Motor neuron (in vitro differentiated cells): ENCODE measurements around the gene FAF1. TPM values are rescaled to one million over a fixed set of nuclear protein-coding genes. Genes with fewer than 3 reads are reported as not detected.

Source experiments
- ATAC-seq, 8 experiments: fragments of 200-7000 bp; cut with Tn5 transposase; replicated peaks in 6 of 8; 2 replicates each; pipeline ENCODE4 v1.8.0; 2021; ENCODE audit warnings: mild to moderate bottlenecking in 8 of 8, moderate library complexity in 8 of 8
- H3K27ac ChIP-seq, 2 donors: fragments of 250-450 bp; sonication (Bioruptor Pico); 2 replicates each; pipeline ENCODE4 v1.9.0; 2021; ENCODE audit warnings: antibody characterized with exemption in 2 of 2, mild to moderate bottlenecking in 2 of 2, moderate library complexity in 1 of 2
- H3K4me1 ChIP-seq, 2 donors: fragments of 250-450 bp; sonication (Bioruptor Pico); replicated peaks in 1 of 2; 2 replicates each; pipeline ENCODE4 v1.6.1; 2021; ENCODE audit warnings: antibody characterized with exemption in 2 of 2, mild to moderate bottlenecking in 2 of 2, moderate library complexity in 1 of 2
- H3K4me3 ChIP-seq, 5 donors: fragments of 250-450 bp; sonication (Bioruptor Pico); 2 replicates each; pipeline ENCODE4 v1.9.0; 2021; ENCODE audit warnings: antibody characterized with exemption in 5 of 5, mild to moderate bottlenecking in 5 of 5, moderate library complexity in 4 of 5
- WGBS, 10 experiments: fragments of 450-650 bp; shearing (Covaris generic); methylation state at CpG; one replicate each; pipeline ENCODE4 v1.0.0; 2022; 5-methylcytosine and 5-hydroxymethylcytosine counted together
- in situ Hi-C, 9 experiments: fragments of 400-800 bp; cut with MboI; loops; one replicate each; pipeline ENCODE4 v1.15.0; 2021; ENCODE audit warnings: low sequenced_read_pairs in 9 of 9, low pct_unique_long_range_greater_than_20kb in 2 of 9; ENCODE audit not compliant: unreplicated experiment in 9 of 9
- total RNA-seq, 8 experiments: library from RNA; unstranded; fragments of 300-600 nt; gene quantifications; 2 replicates each; pipeline versions ENCODE4 v1.2.3 to v1.2.4, GENCODE V29; 2022

Gene FAF1
- total RNA-seq, 8 experiments from 2014 or later = 26.3 to 79.4 (median 52.0) TPM

DNA sequence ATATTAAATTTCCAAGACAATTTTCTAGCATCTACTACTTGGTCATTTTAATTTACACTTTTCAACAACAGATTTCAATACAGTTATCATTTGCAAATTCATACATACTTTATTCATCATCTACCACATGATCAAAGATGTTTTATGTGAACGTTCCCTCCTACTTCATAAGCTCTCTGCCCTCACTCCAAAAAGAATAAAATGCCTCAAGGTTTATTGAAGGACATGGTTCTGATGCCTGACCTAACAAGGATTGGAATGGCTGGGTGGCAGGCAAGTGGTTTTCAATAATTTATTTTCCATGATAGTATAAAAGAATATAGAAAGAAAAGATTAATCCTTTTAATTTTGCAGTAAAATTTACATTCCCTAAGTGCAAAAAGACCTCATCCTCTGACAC, 15.4 kb upstream of the FAF1 start:
- in situ Hi-C loops = no loop called here
- peaks cover 11 to 18% of the 10 kb centered on the region in 2 donors for H3K4me1 ChIP-seq
- WGBS, 10 experiments = 0 to 88% (median 23%) methylated on average over 1 of the region's 1 CpG
- no peak overlapping the region for H3K4me3 ChIP-seq
- H3K27ac ChIP-seq = no peak overlapping the region
- no peak for ATAC-seq

DNA sequence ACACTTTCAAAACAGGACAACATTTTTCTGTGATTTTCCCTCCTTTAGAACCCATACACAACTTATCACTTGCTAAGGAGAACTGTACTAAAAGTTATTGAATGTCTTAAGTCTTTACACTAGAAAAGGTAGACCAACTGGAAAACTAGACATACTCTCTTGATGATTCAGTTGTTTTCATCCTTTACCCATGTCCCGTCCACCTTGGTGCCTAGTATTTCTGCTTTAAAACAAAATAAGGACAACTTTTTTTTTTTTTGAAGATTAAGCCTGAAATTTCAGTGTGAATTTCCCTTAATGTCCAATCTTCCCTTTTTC, 14.5 kb upstream of the FAF1 start:
- in situ Hi-C loops = loop anchor here in 1 of 9 experiments (25.0 kb wide), 1 partner anchor 213 kb away; no protein-coding TSS in a partner anchor
- no peak overlapping the region for H3K27ac ChIP-seq
- no peak overlapping the region for H3K4me3 ChIP-seq
- ATAC-seq = no peak
- H3K4me1 ChIP-seq = peaks cover 11 to 18% of the 10 kb centered on the region in 2 donors
- WGBS, 10 experiments = 82 to 100% (median 92%) methylated on average over 1 of the region's 1 CpG; no CpG with 5 or more reads in 2 of the 10 experiments

DNA sequence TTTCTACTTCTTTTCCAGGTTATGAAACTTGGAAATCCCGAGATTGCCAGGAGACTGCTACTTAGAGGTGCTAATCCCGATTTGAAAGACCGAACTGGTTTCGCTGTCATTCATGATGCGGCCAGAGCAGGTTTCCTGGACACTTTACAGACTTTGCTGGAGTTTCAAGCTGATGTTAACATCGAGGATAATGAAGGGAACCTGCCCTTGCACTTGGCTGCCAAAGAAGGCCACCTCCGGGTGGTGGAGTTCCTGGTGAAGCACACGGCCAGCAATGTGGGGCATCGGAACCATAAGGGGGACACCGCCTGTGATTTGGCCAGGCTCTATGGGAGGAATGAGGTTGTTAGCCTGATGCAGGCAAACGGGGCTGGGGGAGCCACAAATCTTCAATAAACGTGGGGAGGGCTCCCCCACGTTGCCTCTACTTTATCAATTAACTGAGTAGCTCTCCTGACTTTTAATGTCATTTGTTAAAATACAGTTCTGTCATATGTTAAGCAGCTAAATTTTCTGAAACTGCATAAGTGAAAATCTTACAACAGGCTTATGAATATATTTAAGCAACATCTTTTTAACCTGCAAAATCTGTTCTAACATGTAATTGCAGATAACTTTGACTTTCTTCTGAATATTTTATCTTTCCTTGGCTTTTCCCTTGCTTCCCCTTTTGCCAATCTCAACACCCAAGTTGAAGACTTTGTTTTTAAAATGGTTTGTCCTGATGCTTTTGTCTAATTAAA, 14.0 kb upstream of the FAF1 start:
- H3K4me1 ChIP-seq = peaks cover 11 to 18% of the 10 kb centered on the region in 2 donors
- in situ Hi-C loops = loop anchor here in 1 of 9 experiments (25.0 kb wide), 1 partner anchor 213 kb away; no protein-coding TSS in a partner anchor
- no peak overlapping the region for H3K27ac ChIP-seq
- H3K4me3 ChIP-seq = no peak overlapping the region
- no peak for ATAC-seq
- WGBS, 10 experiments = 36 to 93% (median 50%) methylated on average over 2 to 13 of the region's 13 CpGs; no CpG with 5 or more reads in 2 of the 10 experiments

DNA sequence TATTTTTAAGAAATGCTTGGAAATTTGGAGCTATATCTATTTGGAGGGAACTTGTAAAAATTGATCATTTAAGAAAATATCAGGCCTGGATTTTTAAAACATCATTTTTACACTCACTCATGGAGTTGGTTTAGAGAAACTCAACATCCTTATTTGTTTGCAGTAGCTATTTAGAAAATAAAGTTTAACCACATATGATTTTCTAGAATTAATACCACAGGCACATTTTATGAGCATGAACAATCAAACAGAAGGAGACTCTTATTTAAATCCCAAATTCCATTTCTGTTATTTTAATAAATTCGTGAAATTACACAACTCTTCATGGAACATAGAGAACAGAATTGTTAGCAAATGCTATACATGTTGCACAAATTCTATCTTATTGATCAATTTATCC, 13.2 kb upstream of the FAF1 start:
- ATAC-seq = no peak

DNA sequence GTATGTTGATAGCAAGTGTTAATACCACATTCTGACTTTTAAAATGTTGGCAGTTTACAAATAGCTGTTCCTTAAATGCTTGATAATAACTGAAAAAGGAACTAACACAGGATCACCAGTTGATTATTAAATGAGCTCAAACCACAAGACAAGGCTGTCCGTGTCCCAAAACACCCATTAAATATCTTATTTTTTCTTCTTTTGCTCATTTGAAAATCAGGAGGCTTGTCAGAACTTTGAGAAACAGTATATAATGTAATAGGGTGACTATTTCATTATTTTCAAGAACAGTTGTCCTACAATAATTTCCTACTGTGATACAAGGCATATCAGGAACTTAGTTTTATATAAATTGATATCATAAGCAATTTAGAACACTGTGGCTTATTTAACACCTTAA, 12.7 kb upstream of the FAF1 start:
- Histone ChIP-seq H3K27ac (no peak overlapping the region), H3K4me3 (no peak overlapping the region), H3K4me1 (peaks cover 7 to 13% of the 10 kb centered on the region in 2 donors)
- no peak for ATAC-seq
- WGBS, 10 experiments = 11 to 100% (median 80%) methylated on average over 1 of the region's 1 CpG; no CpG with 5 or more reads in 1 of the 10 experiments
- in situ Hi-C loops = loop anchor here in 1 of 9 experiments (25.0 kb wide), 1 partner anchor 215 kb away; no protein-coding TSS in a partner anchor

More for the DNA sequence above, 13.2 kb upstream of the FAF1 start:
- in situ Hi-C loops = loop anchor here in 1 of 9 experiments (25.0 kb wide), 1 partner anchor 214 kb away; no protein-coding TSS in a partner anchor
- Histone ChIP-seq H3K27ac (no peak overlapping the region), H3K4me1 (peaks cover 10 to 15% of the 10 kb centered on the region in 2 donors), H3K4me3 (no peak overlapping the region)
- WGBS, 10 experiments = 30 to 100% (median 69%) methylated on average over 1 of the region's 1 CpG

DNA sequence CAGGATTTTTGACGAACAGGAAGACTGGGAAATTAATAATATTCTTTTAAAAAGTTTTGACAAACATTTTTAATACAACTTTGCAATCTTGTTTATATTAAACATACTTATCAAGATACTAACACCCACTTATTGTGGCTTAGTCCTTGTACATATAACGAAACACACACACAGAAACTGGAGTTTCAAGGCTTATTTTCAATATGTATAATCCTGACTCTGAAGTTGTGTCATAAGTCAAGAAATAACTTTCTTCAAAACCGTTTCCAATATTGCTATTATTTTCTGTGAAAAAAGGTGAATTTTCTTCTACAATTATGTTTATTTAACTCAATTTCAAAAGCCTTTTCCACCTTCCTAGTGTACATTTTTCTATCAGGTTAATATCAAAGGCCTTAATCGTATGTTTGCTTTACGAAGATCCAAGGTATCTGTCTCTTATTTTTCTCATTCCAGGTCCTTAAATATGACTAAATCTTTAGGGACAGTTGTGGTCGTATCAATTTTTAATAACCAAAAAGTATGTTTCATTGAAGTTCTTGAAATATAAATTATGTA, 11.8 kb upstream of the FAF1 start:
- 32 to 76% (median 61%) methylated on average over 5 to 6 of the region's 6 CpGs for WGBS, 10 experiments
- Histone ChIP-seq H3K4me1 (peaks cover 1 to 7% of the 10 kb centered on the region in 2 donors), H3K27ac (no peak overlapping the region), H3K4me3 (no peak overlapping the region)
- ATAC-seq = no peak
- in situ Hi-C loops = loop anchor here in 1 of 9 experiments (25.0 kb wide), 1 partner anchor 215 kb away; no protein-coding TSS in a partner anchor

DNA sequence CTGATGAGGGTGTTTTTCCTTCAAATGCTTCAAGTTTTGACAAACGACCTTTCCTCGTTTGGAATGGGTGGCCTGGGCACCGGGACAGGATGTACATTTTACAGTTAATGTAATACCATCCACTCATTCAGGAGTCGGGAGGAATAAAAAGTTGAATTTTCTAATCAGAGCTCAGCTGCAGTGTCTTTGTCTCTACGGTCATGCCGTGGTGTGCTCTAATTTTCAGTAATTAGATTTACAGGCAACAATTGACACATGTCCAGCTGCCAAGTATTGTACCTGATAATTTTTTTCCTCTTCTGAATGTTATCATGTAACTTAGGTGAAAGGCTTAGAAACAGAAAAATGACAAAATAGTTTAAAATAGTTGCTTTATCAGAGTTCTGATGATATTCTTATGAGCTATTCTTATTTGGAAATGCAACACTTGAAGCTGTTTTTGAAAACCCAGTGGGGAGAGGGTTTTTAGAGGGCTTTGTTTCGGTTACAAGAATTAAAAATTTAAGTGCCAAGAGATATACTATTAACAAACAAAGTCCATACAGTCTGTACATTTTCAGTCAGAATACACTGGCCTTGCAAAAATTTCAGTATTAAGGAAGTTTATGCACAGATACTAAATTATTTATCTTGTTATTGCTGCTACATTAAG, 11.0 kb upstream of the FAF1 start:
- no peak for ATAC-seq
- 3 to 39% (median 12%) methylated on average over 4 to 7 of the region's 7 CpGs; no CpG with 5 or more reads in 1 of the 10 experiments for WGBS, 10 experiments
- peak overlapping the region in 4 of 5 donors; percentile 45 to 74 (median 57) for H3K4me3 ChIP-seq
- H3K4me1 ChIP-seq = peaks cover 0 to 4% of the 10 kb centered on the region in 2 donors
- H3K27ac ChIP-seq = no peak overlapping the region
- in situ Hi-C loops = loop anchor here in 1 of 9 experiments (25.0 kb wide), 1 partner anchor 216 kb away; no protein-coding TSS in a partner anchor

DNA sequence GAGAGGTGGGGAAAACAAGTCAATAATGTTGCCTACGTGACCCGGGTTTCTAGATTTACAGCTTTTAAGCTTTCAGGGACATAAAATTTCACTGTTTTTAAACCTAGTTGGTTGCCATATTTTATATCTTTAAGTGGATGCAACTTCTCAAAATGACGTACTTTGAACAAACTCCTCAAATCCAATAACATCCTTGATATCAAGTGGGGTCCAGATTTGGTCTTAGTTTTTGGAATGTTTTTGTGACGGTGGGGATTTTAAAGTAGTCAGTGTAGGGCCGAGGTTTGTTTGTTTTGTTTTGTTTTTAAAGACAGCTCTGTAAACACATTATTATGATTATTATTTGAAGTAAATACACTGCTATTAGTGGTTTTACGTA, 10.4 kb upstream of the FAF1 start:
- in situ Hi-C loops = loop anchor here in 1 of 9 experiments (25.0 kb wide), 1 partner anchor 217 kb away; no protein-coding TSS in a partner anchor
- no peak for ATAC-seq
- 0 to 14% (median 5%) methylated on average over 1 to 6 of the region's 6 CpGs for WGBS, 10 experiments
- Histone ChIP-seq H3K27ac (no peak overlapping the region), H3K4me1 (peaks cover 0 to 4% of the 10 kb centered on the region in 2 donors), H3K4me3 (peak overlapping the region; percentile 45 to 74 (median 55))

DNA sequence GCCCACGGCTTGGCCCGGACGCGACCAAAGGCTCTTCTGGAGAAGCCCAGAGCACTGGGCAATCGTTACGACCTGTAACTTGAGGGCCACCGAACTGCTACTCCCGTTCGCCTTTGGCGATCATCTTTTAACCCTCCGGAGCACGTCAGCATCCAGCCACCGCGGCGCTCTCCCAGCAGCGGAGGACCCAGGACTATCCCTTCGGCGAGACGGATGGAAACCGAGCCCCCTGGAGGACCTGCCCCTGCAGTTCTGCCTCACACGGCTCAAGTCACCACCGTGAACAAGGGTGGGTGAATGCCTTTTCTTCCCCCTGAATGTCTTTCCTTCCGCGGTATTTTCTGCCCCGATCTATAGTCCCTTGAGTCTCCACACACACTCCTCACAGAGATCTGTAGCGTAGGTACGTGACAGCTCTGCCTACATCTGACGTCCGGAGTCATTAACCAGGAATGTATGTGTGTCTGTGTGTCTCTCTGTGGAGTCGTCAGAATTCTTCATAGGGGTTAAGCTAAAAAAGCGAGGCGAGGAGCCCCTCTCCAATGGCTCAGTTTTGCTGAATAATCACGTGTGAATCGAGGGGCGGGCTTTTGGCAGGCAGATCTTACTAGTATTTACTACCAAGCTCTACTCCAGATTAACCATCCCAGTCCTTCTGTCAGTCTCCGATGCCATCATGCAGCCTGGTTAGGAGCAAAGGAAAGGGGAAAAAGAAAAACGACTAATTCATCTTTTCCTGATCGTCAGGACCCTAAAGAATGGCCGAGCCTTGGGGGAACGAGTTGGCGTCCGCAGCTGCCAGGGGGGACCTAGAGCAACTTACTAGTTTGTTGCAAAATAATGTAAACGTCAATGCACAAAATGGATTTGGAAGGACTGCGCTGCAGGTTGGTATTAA, 9.8 kb upstream of the FAF1 start, which contains the start of gene CDKN2C:
CDKN2C (plus strand) TSS at position 635 of the 898 bp plus-strand sequence; CDS start at position 759, 124 bp downstream.
- 0 to 20% (median 1%) methylated on average over 1 to 25 of the region's 44 CpGs; no CpG with 5 or more reads in 2 of the 10 experiments for WGBS, 10 experiments

DNA sequence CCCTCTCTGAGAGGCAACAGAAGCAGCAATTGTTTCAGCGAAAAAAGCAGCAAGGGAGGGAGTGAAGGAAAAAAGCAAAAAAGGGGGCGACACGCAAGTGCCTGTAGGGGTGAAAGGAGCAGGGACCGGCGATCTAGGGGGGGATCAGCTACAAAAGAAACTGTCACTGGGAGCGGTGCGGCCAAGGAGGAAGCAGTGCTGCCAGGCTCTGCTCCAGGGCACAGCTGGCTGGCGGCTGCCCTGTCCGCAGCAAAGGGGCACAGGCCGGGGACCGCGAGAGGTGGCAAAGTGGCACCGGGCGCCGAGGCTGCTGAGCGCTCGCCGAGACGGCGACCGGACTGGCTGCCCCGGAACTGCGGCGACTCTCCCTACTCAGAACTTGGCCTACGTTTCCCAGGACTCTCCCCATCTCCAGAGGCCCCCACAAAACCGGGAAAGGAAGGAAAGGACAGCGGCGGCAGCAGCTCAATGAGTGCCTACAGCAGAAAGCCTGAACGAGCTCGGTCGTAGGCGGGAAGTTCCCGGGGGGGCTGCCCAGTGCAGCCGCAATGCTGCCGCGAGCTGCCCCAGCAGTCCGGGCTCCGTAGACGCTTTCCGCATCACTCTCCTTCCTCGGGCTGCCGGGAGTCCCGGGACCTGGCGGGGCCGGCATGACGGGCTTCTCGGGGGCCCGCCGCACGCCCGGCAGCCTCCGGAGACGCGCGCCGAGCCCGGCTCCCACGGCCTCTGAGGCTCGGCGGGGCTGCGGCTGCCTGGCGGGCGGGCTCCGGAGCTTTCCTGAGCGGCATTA, 8.9 kb upstream of the FAF1 start:
- in situ Hi-C loops = loop anchor here in 1 of 9 experiments (25.0 kb wide), 1 partner anchor 218 kb away; no protein-coding TSS in a partner anchor
- WGBS, 10 experiments = 0 to 2% (median 0%) methylated on average over 2 to 47 of the region's 65 CpGs; no CpG with 5 or more reads in 1 of the 10 experiments
- Histone ChIP-seq H3K4me3 (peak overlapping the region; percentile 45 to 74 (median 55)), H3K4me1 (peaks cover 0 to 4% of the 10 kb centered on the region in 2 donors), H3K27ac (no peak overlapping the region)
- ATAC-seq = peak; percentile 9 to 34 (median 27)

More for the DNA sequence above, 9.8 kb upstream of the FAF1 start, which contains the start of gene CDKN2C:
- Histone ChIP-seq H3K27ac (no peak within 1 kb of the TSS), H3K4me1 (peaks cover 0 to 4% of the 10 kb centered on the region in 2 donors), H3K4me3 (peak within 1 kb of the TSS; percentile 45 to 74 (median 55))
- peak; percentile 24 to 58 (median 52) for ATAC-seq
- in situ Hi-C loops = loop anchor here in 1 of 9 experiments (25.0 kb wide), 1 partner anchor 217 kb away; no protein-coding TSS in a partner anchor

DNA sequence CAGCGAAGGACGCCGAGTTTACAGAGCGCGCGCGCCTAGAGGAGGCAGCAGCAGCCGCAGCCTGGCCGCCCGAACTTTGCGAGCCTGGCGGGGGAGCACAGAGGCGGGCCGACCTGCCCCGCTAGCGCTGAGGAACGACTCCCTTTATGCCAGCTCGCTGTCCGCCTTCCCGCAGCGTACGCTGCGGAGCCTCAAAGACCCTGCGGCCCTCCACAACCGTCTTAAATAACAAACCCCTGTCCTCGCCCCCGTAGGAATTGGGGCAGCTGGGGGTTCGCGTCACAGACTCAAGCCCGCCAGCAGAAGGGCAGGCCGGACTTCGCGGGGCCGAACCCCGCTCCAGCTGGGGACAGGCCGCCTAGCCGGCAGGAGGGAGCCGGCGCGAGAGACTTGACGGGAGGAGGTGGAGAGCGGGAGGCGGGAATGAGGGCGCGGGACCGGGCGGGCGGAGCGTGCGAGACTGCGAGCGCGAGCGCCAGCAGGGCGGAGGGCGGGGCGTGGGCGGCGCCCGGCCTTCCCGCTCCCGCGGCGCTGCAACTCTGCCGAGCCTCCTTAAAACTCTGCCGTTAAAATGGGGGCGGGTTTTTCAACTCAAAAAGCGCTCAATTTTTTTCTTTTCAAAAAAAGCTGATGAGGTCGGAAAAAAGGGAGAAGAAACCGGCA, 8.2 kb upstream of the FAF1 start:
- Histone ChIP-seq H3K4me3 (peak overlapping the region; percentile 45 to 74 (median 55)), H3K27ac (peak overlapping the region; percentile 23 to 29), H3K4me1 (peaks cover 0 to 4% of the 10 kb centered on the region in 2 donors)
- 0 to 1% (median 0%) methylated on average over 2 to 16 of the region's 70 CpGs; no CpG with 5 or more reads in 2 of the 10 experiments for WGBS, 10 experiments
- ATAC-seq = peak; percentile 80 to 88 (median 83)
- in situ Hi-C loops = loop anchor here in 1 of 9 experiments (25.0 kb wide), 1 partner anchor 219 kb away; no protein-coding TSS in a partner anchor
